GM21786 (cell line): Measurements from ENCODE around the gene HLA-C.
"Not testable (repeated sequence)": the region's sequence is repeated elsewhere in the genome, so short reads cannot be mapped to it uniquely, and the experiment has no call there.

Source experiments
- ATAC-seq: cut with Tn5 transposase; IDR thresholded peaks from one replicate; pipeline ENCODE4 v1.9.1; 2021; ENCODE audit not compliant: unreplicated experiment

The HLA-C gene

GRCh38 chr6:31271641-31272357, at the start of gene HLA-C:
Gene HLA-C, minus strand, starts transcription at chr6:31272092. Its CDS starts 21 bp downstream, at chr6:31272071.
- peak; percentile 81 for ATAC-seq

GRCh38 chr6:31321005-31321707, 49.3 kb upstream of the HLA-C start:
- ATAC-seq: no peak

- ATAC-seq: no peak
Observed at GRCh38 chr6:31317036-31317435, 45.1 kb upstream of the HLA-C start.

DNA sequence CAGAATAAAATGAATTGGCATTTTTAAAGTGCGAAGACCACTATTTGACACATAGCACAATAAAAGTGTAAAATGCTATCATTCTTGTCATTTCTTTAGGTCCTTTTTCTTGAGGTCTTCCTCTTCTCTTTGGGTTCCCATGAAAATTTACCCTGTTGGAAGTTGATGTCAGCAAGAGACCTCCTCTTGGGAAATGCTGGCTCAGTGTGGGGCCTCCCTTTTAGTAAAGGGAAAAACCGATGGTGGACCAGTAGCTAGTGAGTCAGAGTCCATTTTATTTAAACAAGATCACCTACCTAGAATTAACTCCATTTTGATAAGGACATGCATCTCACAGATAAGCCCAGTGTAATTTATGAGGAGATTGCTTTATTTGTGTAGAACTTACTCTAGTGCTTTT, 37.7 kb upstream of the HLA-C start:
- no peak for ATAC-seq

DNA sequence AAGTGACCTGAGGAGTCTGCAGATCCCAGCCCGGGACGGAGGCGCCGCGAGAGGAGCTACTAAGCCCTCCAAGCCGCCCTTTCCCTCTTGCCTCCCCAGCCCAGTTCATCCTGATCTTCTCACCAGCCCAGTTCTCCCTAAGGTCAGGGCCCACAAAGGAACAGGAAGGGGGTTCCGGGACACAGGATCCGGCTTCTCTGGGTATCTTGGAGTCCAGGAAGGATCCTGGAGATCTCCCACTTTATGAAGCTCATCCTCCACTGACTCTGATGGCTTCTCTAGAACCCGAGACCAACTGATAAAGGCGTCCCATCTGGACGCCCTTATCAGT, 36.9 kb upstream of the HLA-C start:
- no peak for ATAC-seq

DNA sequence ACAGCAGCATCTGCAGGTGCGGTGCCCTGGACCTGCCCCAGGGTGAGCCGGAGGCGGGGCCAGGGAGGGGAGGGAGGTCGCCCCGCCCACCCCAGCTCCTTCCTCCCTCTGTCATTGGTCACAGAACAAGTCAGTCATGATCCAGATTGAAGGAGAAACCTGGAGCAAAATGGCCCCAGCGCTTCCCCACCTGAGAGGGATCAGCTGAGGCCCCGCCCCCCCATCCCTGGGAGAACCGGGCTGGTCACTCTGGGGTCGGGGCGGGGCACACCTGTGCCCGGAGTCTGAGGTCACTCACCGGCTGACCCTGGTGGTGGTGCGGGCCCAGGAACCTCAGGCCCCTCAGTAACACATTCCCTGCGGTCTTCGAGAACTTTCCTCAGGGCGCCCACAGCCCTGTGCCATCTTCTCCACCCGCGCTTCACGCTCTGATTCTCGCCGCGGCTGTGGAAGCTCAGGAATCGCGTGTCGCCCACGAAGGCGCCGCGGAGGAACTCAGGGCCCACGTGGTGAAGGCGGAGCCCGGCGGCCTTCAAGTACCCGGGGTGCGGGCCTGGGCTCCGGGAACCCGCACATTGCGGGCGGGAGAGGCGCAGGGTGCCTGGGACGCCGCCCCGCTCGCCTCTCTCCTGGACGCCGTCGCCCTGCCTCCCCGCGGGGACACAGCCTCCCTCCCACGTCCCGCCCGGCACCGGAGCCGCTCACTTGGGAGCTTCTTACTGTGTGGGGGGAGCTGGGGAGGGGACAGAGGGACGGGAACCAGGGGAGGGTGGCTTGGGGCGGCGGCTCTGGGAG, 36.4 kb upstream of the HLA-C start:
- ATAC-seq: no peak

DNA sequence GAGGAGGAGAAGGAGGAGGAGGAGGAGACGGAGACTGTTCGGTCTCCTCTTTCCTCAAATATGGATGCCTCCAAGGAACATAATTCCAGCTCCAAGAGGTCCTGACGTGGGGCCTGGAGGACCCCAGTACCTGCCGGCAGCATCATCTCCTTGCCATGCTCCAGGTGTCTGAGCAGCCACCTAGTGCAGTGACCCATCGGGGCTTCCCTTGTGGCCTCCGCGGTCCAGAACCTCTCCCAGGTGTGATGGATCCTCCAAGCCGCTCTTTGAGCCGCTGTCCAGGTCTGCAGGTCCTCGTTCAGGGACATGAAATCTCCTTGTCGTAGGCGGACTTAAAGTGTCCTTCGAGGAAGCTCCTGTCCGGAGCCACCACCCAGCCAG, 35.8 kb upstream of the HLA-C start:
- ATAC-seq: no peak

GRCh38 chr6:31305703-31306219, 33.9 kb upstream of the HLA-C start:
- ATAC-seq: no peak

GRCh38 chr6:31304683-31305082, 32.8 kb upstream of the HLA-C start:
- no peak for ATAC-seq

GRCh38 chr6:31300797-31301196, 28.9 kb upstream of the HLA-C start:
- ATAC-seq: no peak

DNA sequence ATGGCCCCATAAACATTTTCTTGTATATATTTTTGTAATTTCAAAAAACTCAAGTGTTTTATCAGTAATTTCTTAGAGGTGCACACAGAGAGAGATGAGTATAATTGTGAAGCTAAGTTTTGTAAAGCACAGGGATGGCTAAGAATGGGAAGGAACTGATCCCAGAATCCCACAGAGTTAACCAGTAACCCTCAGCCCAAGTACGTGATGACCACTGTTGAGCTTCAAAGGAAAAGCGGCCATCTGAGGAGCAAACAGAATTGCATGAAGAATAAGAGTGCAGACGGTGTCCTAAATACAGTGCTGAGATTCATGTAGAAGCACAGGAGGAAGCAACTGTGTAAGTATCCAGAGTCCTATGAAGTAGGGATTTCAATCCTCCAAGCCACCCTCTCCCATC, 28.1 kb upstream of the HLA-C start:
- no peak for ATAC-seq

GRCh38 chr6:31299511-31299910, 27.6 kb upstream of the HLA-C start:
- no peak for ATAC-seq

GRCh38 chr6:31294056-31294455, 22.2 kb upstream of the HLA-C start:
- ATAC-seq: no peak

- no peak for ATAC-seq
Observed at GRCh38 chr6:31293343-31293742, 21.5 kb upstream of the HLA-C start.

DNA sequence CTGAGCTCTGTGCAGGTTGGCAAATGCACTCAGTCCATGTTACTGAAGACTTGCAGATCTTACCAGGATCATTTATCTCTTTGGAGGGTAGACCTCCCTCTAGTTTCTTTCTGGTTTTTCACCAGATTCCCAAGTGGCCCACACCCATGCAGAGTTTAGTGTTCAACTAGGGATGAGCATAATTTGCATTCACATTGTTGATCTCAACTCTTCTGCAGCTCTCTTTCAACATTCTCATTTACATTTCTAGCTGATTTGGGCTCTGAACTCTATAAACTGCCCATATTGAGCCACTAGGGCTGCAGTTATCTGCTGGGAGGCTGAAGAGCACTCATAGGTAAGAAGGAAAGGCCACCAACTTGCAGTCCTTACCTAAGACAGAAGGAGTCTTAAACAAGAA, 17.9 kb upstream of the HLA-C start:
- no peak for ATAC-seq

DNA sequence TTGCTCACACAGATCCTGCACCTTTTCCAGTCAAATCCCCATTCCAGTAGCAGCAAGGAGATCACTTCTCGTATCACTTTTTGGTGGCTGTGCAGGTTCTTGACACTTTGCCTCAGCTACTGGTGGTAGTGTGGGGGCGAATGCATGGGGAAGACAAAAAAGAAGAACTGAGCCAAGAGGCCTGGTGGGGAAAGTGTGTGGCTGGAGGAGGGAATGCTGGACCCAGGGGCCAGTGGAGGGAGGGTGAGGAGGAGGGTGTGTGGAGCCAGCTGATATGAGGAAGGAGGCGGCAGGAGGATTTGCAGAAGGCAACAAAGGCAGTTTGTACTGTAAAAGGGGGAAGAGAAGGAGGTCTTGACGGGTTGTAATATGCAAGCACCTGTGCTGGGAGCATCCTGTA, 15.7 kb upstream of the HLA-C start:
- no peak for ATAC-seq

GRCh38 chr6:31285982-31286381, 14.1 kb upstream of the HLA-C start:
- no peak for ATAC-seq

GRCh38 chr6:31285486-31285885, 13.6 kb upstream of the HLA-C start:
- no peak for ATAC-seq

- ATAC-seq: not testable (repeated sequence)
Observed at GRCh38 chr6:31279647-31280046, 7.8 kb upstream of the HLA-C start.

- no peak for ATAC-seq
Observed at GRCh38 chr6:31272836-31273626, 1.1 kb upstream of the HLA-C start.

DNA sequence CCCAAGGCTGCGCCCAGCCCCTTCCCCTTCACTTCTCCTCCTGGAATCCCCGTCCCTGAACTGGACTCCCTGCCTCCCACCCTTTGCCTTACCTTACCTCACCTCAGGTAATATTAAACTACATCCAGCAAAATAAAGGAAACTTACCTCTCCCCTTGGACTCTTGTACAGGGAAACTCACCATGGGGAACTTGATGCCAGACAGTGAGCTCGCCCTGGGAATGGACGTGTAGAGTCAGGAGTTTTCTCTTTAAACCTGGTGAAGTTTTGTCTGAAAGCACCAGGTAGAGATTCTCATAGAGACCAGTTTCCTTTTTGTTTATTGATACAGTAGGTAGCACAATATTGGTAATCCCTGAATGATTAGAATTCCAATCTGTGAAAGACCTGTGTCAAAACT, 544 bp upstream of the HLA-C start:
- ATAC-seq: no peak
